Smooth muscle cell (in vitro differentiated cells): ENCODE data around the gene MMP28. TPM values are rescaled to one million over a fixed set of nuclear protein-coding genes. Genes with fewer than 3 reads are reported as not detected.

ENCODE experiments used
- DNase-seq: peaks from one replicate; lab custom pipeline; 2025; ENCODE audit not compliant: unreplicated experiment; lab: John Stamatoyannopoulos, UW
- H2AFZ ChIP-seq: fragments of 200-600 bp; sonication (generic); 2 replicates; pipeline ENCODE4 v1.6.0; 2016; ENCODE audit warnings: antibody characterized with exemption, low read depth, mild to moderate bottlenecking
- H3F3A ChIP-seq: fragments of 200-600 bp; sonication (generic); 2 replicates; pipeline ENCODE4 v1.6.0; 2017; ENCODE audit warnings: antibody characterized with exemption, low read depth
- H3K27ac ChIP-seq: fragments of 200-600 bp; sonication (generic); 2 replicates; pipeline ENCODE4 v1.5.1; 2016; ENCODE audit warnings: low read depth, mild to moderate bottlenecking
- H3K27me3 ChIP-seq: fragments of 200-600 bp; sonication (generic); 2 replicates; pipeline ENCODE4 v1.6.1; 2016; ENCODE audit warnings: low read depth, mild to moderate bottlenecking
- H3K36me3 ChIP-seq: fragments of 200-600 bp; sonication (generic); 2 replicates; pipeline ENCODE4 v1.5.1; 2016; ENCODE audit warnings: low read depth
- H3K4me1 ChIP-seq: fragments of 200-600 bp; sonication (generic); 2 replicates; pipeline ENCODE4 v1.5.1; 2016; ENCODE audit warnings: low read depth
- H3K4me2 ChIP-seq: fragments of 200-600 bp; sonication (generic); 2 replicates; pipeline ENCODE4 v1.6.0; 2016; ENCODE audit warnings: mild to moderate bottlenecking
- H3K4me3 ChIP-seq: fragments of 200-600 bp; sonication (generic); 2 replicates; pipeline ENCODE4 v1.5.1; 2016; ENCODE audit warnings: mild to moderate bottlenecking
- H3K79me2 ChIP-seq: fragments of 200-600 bp; sonication (generic); 2 replicates; pipeline ENCODE4 v1.6.0; 2016; ENCODE audit warnings: low read depth, mild to moderate bottlenecking
- H3K9ac ChIP-seq: fragments of 200-600 bp; sonication (generic); 2 replicates; pipeline ENCODE4 v1.6.0; 2016; ENCODE audit warnings: low read depth
- H3K9me3 ChIP-seq: fragments of 200-600 bp; sonication (generic); replicated peaks from 2 replicates; pipeline ENCODE4 v1.5.1; 2016; ENCODE audit warnings: low read depth
- H4K20me1 ChIP-seq: fragments of 200-600 bp; sonication (generic); 2 replicates; pipeline ENCODE4 v1.6.0; 2016; ENCODE audit warnings: low read depth
- CTCF ChIP-seq: fragments of 200-600 bp; sonication (generic); IDR thresholded peaks from 2 replicates; pipeline ENCODE4 v1.5.1; 2017; ENCODE audit warnings: borderline replicate concordance, mild to moderate bottlenecking, antibody characterized with exemption; ENCODE audit not compliant: insufficient read depth, poor library complexity, severe bottlenecking
- WGBS: methylation state at CpG from one replicate; pipeline ENCODE4 v1.1.7; 2016; ENCODE audit warnings: low lambda C conversion rate; 5-methylcytosine and 5-hydroxymethylcytosine counted together
- polyA plus RNA-seq: library from polyadenylated mRNA; unstranded; fragments of >200 nt; fragmentation: Nextera tagmentation; extraction: Ambion mirVana; gene quantifications from 2 replicates; pipeline ENCODE4 v1.2.1, GENCODE V29; 2016
- total RNA-seq: library from RNA; depleted of rRNA; stranded (reverse); fragments of >200 nt; gene quantifications from 2 replicates; pipeline ENCODE4 v1.2.3, GENCODE V29; 2014

Gene MMP28
- total and polyA plus RNA-seq, 2 experiments from 2014 or later = 50.0 to 51.4 TPM

- peaks cover 70% of the 10 kb centered on the region for H4K20me1 ChIP-seq
These were observed 16.3 kb upstream of the MMP28 start for GRCh38 chr17:35811759-35812158.

DNA sequence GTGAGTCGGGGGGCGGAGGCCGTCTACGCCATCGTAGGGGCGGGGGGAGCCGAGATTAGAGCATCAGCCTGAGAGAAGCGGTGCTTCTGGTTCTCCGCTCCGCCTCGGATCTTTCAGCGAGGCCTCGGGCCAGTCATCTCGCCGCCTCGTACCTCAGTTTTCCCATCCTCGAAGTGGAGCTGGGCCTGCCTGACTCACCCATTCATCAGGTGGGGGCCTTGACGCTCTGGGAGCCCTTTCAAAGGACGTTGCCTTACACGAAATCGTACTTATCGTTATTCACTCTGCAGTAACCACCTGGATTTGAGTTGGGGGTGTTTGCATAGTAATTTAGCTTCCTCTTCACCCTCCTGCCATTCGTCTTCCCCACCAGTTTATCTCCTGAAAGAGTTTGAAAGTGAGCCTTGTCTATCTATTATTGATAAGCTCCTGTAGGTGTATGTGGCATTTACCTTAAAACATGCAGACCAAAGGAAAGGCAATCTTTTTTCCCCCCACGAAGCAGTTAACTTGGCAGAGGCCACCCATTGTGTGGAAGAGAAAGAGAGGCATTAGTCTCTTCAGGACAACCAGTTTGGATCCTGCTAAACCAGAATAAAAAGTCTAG is 14.5 kb upstream of the MMP28 start:
- Histone ChIP-seq H3K79me2 (peaks cover 56% of the 10 kb centered on the region), H3K4me1 (peaks cover 22% of the 10 kb centered on the region), H4K20me1 (peaks cover 52% of the 10 kb centered on the region), H3K4me3 (peak overlapping the region; percentile 99), H3F3A (peaks cover 18% of the 10 kb centered on the region), H3K9ac (peak overlapping the region; percentile 96), H3K36me3 (no peaks in the 10 kb centered on the region), H2AFZ (no peak overlapping the region), H3K9me3 (no peaks in the 10 kb centered on the region), H3K27me3 (no peaks in the 10 kb centered on the region), H3K27ac (peak overlapping the region; percentile 96), H3K4me2 (peak overlapping the region; percentile 88)
- no peak for TF ChIP-seq CTCF
- WGBS = under 1% methylated on average over 13 of the region's 24 CpGs
- DNase-seq = no peak

More at GRCh38 chr17:35811759-35812158, 16.3 kb upstream of the MMP28 start:
- DNase-seq = no peak
- Histone ChIP-seq H3K27me3 (no peaks in the 10 kb centered on the region), H3K4me3 (no peak overlapping the region), H3K27ac (no peak overlapping the region), H3K4me2 (peak overlapping the region; percentile 88), H3K4me1 (peaks cover 22% of the 10 kb centered on the region), H3F3A (peaks cover 19% of the 10 kb centered on the region), H3K36me3 (no peaks in the 10 kb centered on the region), H3K79me2 (peaks cover 74% of the 10 kb centered on the region), H2AFZ (no peak overlapping the region), H3K9ac (no peak overlapping the region), H3K9me3 (no peaks in the 10 kb centered on the region)
- 93% methylated on average over 6 of the region's 6 CpGs for WGBS
- no peak for TF ChIP-seq CTCF

DNA sequence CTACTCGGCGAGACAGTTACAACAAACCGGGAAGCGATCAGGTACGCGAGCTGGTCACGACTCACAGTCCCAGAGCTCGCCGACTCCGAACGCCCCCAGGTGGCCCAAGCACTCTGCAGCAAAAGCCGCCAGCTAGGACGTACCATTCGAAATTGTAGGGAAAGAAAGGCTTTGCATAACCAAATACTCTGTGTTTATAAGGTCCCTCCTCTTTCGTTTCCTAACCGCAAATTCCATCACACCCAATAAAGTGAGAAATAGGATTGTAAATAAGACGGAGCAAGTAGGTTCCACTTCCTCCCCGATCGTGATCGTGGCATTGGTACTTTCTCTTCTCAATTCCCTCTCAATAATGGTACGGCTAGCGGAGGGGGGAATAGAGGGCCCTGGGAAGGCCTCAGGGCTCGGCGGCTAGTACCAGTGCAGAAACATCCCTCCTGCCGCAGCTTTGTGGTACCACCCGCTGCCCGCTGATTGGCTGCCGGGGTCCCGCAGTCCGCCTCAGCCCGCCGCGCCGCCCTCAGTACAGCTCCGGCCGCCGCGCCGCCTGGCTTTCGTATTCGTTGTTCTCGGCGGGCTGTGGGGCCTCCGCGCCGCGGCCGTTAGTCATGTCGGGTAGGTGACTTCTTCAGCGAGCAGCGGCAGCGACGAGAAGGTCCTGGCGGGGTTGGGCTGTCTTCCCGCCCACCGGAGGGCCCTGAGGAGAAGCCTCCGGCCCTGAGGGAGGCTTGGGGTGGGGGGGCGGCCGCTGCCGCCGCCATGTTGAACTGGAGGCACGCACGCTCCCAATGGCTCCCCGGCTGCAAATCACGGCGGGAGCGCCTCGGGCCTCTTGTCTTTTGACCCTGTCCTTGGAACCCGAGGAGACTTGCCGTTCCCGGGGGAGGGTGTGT is 13.8 kb upstream of the MMP28 start, which contains the start of gene TAF15:
TSS of gene TAF15 (plus strand) at position 523 of the 893 bp plus-strand sequence. CDS start at position 609, 86 bp downstream.
- Histone ChIP-seq H3K9me3 (no peaks in the 10 kb centered on the region), H3K27ac (peak within 1 kb of the TSS; percentile 96), H3K36me3 (no peaks in the 10 kb centered on the region), H4K20me1 (peaks cover 45% of the 10 kb centered on the region), H3K4me2 (peak within 1 kb of the TSS; percentile 88), H3F3A (peaks cover 18% of the 10 kb centered on the region), H3K4me3 (peak within 1 kb of the TSS; percentile 99), H3K9ac (peak within 1 kb of the TSS; percentile 96), H2AFZ (peak within 1 kb of the TSS; percentile 99), H3K79me2 (peaks cover 48% of the 10 kb centered on the region), H3K27me3 (no peaks in the 10 kb centered on the region), H3K4me1 (peaks cover 22% of the 10 kb centered on the region)
- TF ChIP-seq CTCF = peak; percentile 53
- WGBS = 2% methylated on average over 61 of the region's 71 CpGs
- peak; percentile 80 for DNase-seq
